22Rv1 (cell line): Measurements from ENCODE around the gene IZUMO1.

Experiments used
- CTCF ChIP-seq: fragments of 450-650 bp; IDR thresholded peaks from 2 replicates; pipeline ENCODE4 v1.5.1; 2017; ENCODE audit warnings: mild to moderate bottlenecking
- ZFX ChIP-seq: fragments of 450-650 bp; IDR thresholded peaks from 2 replicates; pipeline ENCODE4 v1.6.1; 2017; ENCODE audit warnings: antibody characterized with exemption, borderline replicate concordance

DNA sequence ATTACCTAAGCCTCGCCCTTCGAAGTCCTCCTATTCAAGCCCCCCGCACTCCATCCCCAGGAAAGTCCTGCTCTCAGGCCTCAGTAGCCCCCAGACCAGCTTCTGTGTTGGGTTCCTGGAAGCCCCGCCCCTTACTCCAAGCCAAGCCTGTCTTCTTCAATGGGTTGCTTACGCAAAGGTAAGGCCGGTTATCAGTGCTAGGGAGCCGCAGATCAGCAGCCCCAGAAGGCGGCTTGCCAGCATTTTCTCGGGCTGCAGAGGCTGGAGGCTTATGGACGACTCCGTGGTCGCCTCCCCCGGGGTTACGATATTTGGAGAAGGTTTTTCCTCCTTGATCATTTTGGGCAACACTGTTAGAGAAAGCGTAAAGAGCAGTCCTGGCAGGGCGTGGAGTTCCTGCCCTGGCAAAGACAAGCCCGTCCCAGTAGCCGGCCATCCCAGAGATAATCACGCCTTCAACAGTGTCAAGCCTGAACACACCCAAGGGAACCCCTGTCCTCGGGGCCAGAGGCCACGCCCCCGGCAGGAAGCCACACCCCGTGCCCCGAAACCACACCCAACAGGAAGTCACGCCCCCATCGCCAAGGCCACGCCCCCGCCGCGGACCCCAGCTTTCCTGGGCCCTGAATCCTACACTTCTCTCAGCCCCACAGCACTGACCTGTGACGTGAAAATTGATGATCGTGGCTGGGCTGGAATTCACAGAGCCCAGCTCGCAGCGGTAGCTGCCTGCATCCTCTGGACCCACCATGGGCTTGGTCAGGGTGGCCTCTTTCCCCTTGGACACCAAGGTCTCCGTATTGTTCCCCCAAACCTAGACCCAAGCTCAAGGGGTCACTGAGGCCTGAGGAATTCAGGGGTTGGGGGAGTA lies 5.3 kb downstream of the IZUMO1 start:
- TF ChIP-seq CTCF (no peak), ZFX (no peak)
